ENCODE measurements around the gene USP31.
"Not testable (repeated sequence)": the region's sequence is repeated elsewhere in the genome, so short reads cannot be mapped to it uniquely, and the experiment has no call there.

USP31 gene

DNA sequence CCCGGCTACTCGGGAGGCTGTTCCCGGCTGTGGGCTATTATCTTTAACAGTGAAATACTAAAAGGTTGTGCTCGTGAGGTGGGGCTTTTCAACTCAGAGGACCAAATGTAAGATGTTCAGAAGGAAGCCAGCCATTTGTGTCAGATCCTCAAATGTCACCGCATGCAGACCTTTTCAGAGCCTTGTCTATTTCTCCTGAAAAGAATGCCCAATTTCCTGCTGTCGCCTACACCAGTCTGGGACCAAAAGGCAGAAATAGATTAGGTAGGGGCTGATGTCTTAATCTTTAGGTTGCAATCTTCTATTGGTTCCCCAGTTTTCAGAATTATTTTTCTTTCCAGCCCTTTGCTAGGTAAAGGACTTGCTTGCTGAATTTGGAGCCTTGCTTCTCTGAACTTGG, 8.9 kb upstream of the USP31 start:
- DNase-seq = no peak
- no peak for ATAC-seq

- ATAC-seq (no peak), DNase-seq (no peak)
These were observed 7.8 kb upstream of the USP31 start for GRCh38 chr16:23156946-23157460.

DNA sequence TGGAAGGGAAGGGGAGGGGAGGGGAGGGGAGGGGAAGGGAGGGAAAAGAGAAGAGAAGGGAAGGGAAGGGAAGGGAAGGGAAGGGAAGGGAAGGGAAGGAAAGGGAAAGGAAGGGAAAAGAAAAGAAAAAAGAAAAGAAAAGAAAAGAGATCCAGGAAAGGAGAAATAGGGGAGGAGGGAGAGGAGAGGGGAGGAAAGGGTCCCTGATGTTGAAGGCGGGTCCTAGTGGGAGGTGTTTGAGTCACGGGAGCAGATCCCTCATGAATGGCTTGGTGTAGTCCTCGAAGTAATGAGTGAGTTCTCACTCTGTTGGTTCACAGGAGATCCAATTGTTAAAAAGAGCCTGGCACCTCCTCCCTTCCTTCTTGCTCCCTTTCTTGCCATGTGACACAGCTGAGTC, 6.9 kb upstream of the USP31 start:
- DNase-seq (no peak), ATAC-seq (no peak)

DNA sequence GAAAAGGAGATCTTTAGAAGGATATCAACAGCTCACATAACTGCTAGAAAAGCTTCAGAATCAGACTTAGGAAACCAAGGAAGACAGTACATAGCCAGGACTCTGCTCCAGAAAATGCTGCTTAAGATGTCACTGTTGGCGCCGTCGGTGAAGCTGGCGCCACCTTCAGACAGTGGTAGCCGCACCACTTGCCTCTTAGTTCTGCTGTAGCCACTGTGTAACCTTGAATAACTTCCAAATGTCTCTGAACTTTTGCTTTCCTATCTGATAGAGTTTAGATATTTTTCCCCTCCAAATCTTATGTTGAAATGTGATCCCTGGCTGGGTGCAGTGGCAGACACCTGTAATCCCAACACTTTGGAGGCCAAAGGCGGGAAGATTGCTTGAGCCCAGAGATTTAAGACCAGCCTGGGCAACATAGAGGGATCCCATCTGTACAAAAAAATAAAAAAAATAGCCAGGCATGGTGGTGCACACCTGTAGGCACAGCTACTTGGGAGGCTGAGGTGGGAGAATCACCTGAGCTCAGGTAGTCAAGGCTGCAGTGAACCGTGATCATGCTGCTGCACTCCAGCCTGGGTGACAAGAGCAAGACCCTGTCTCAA, 6.3 kb upstream of the USP31 start:
- DNase-seq (no peak), ATAC-seq (peak; percentile 63)

DNA sequence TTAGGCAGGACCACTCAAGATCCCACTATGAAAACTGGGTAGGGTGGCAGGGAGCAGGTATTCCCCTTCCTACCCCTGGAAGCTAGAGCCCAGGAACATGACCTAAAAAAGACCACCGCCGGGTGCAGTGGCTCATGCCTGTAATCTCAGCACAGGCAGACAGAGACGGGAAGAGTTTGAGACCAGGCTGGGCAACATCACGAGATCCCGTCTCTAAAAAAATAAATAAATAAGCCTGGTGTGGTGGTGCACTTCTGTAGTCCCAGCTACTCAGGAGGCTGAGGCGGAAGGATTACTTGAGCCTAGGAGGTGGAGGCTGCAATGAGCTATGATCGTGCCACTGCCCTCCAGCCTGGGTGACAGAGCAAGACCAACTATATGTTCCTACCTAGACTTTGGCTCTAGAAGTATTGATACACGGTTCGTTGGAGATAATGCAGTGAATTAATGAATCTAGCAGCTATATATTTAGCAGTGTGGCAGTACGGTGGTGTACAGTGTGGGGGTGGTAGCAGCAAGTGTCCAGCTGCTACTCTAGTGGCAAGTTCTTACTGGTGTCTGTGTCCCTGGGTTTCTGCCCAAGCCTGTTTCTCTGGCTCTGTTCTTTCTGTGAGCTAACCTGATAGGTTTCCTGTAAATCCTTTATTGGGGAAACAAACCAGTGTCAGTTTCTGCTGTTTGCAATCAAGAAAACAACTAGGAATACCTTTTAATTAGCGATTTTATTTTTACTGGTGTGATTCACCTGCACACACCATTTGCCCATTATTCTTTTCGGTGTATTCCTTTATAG, 3.3 kb upstream of the USP31 start:
- DNase-seq (no peak), ATAC-seq (no peak)

GRCh38 chr16:23149993-23150364, 727 bp upstream of the USP31 start:
- no peak for ATAC-seq
- DNase-seq = no peak

DNA sequence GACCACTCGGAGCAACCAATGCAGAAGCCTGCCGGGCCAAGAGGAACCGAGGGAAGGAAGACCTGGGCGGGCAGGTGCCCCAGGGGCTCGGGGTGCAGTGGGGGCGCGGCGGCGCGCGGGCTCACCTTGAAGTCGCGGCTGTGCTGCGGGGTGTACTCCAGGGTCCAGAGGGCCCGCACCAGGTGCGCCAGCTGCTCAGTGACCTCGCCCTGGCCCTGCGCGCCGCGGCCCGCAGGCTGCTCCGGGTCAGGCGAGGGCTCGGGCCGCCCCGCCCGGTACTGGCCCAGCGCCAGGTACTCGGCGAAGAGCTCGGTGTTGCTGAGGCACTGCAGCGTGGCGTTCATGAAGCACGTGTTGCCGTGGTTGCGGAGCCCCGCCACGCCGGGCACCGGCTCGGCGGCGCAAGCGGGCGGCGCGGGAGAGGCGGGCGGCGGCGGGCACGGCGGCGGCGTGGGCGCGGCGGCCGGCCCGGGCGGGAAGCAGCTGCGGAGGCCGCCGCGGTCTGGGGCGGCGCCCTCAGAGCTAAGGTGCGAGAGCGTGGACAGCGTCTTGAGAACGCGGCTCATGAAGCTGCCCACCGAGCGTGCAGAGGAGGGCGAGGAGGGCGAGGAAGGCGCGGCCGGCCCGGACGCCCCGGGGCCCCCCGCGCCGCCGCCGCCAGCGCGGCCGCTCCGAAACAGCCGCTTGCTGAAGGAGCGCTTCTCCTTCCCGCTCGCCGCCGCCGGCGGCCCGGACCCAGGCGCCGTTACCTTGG, 562 bp downstream of the USP31 start:
- ATAC-seq = peak; percentile 26
- DNase-seq = peak; percentile 58

GRCh38 chr16:23148166-23148512, 1.1 kb downstream of the USP31 start:
- DNase-seq = no peak
- ATAC-seq = no peak

- ATAC-seq (no peak), DNase-seq (no peak)
These were observed 1.6 kb downstream of the USP31 start for GRCh38 chr16:23147666-23148065.

- DNase-seq (no peak), ATAC-seq (no peak)
These were observed 2.2 kb downstream of the USP31 start for GRCh38 chr16:23146877-23147601.

GRCh38 chr16:23145608-23146007, 3.6 kb downstream of the USP31 start:
- DNase-seq (no peak), ATAC-seq (no peak)

DNA sequence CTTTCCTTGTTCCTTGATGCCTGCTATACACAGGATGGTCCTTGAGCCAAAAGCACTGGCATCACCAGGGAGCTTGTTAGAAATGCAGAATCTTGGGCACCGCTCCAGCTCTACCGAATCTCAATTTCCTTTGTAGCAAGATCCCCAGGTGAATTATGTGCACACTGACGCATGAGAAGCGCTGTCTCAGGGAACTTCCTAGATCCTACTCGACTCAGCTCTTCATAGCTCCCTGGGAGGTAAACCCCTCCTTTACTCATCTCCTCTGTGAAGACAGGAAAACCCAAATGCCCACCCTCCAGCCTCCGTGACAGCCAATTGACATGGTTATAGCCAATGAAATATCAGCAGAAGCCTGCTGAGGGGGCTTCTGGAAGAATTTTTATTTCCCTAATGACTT, 4.1 kb downstream of the USP31 start:
- no peak for ATAC-seq
- no peak for DNase-seq

GRCh38 chr16:23144393-23144792, 4.9 kb downstream of the USP31 start:
- not testable (repeated sequence) for ATAC-seq, DNase-seq

GRCh38 chr16:23143391-23143790, 5.9 kb downstream of the USP31 start:
- no peak for ATAC-seq
- DNase-seq = no peak

DNA sequence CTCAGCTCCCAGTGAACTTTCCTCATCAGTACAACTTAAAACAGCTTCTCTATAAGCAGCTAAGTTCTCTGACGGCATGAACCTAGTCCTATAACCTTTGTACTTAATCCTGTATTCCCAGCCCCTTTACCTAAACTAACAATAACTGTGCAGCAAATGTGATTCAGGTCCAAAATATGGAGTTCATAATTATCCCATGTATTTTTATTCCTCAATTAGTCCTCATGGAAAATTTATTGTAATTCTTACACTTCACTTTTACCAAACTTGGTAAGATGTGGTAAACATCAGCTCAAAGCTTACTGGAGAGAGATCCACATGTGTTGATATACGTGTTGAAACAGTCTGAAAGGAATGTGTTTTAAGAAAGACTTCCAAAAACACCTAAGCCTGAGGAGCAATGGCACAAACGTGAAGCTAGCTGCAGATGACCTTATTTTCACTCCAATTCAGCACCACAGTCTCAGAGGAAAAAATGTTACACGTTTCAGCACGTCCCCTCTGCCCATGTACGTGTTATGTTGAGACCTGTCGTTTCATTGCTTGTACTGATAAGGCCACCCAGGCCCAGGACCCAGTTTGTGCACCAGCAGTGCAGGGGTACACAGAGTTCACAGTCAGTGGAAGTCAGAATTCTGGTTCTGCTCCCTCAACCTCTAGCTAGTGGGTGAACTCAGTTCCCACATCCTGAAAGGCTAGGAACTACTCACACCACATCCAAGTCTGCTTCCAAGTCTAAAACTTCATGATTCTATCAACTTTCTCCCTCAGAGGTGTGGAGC, 7.1 kb downstream of the USP31 start:
- ATAC-seq (no peak), DNase-seq (no peak)

DNA sequence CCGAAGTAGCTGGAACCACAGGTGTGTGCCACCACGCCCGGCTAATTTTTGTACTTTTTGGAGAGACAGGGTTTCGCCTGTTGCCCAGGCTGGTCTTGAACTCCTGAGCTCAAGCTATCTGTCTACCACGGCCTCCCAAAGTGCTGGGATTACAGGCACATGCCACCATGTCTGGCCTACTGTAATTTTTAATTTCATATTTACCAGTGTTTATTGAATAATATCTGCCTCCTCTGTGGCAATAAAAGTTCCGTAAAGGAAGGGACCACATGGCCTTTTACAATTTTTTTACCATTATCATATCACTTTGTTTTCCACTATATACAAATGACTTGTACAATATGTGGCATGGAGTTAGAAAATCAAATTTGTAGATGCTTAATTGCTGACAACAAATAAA, 7.8 kb downstream of the USP31 start:
- no peak for ATAC-seq
- no peak for DNase-seq

DNA sequence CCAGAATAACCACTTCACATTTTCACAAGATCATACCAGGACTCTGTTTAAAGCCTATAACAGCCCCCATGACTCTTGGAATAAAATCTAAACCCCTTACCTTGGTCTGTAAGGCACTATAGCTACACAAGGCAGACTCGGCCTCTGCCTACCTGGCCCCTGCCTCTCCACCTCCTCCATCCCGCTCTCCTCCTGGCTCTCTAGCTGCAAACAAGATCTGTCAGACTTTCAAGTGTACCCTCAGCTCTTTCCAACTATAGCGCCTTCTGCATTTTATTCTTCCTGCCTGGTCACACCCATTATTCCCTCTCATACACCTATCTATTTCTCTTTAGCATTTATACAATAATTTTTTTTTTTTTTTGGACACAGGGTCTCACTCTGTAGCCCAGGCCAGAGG, 8.2 kb downstream of the USP31 start:
- DNase-seq (no peak), ATAC-seq (no peak)

GRCh38 chr16:23140107-23140506, 9.1 kb downstream of the USP31 start:
- no peak for ATAC-seq
- DNase-seq = no peak

DNA sequence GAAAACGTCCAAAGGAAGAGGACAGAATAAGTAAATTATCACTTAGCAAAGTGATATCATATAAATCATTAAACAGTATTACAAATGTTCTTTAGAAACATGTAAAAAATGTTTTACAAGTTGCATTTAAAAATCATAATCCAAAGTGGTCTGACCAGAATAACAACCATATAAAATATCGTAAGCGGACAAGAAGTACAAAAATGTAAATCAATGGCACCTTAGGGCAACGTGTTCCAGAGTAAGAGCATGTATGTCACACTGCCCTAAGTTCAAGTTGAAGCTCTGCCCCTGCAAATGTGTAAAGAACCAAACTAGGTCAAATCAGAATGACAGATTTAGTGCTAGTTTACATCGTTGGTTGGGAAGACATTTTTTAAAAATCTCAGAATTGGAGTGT, 11.4 kb downstream of the USP31 start:
- no peak for ATAC-seq
- DNase-seq = no peak

DNA sequence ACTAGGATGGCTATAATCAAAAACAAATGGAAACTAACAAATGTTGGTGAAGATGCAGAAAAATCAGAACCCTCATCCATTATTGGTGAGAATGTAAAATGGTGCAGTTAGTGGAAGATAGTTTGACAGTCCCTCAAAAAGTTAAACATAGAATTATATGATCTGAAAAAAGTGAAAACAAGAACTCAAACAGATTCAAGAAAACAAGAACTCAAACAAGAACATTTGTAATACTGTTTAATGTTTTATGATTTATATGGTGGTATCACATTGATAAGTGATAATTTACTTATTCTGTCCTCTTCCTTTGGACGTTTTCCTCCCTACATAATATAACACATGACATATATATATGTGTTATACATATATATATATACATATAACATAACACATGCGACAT, 12.0 kb downstream of the USP31 start:
- ATAC-seq (no peak), DNase-seq (no peak)

- ATAC-seq (no peak), DNase-seq (no peak)
These were observed 15.0 kb downstream of the USP31 start for GRCh38 chr16:23134274-23134673.
